A549 treated with ZK216348 at 1 μM for 4 hours (cell line): Measurements from ENCODE around the gene PARL. TPM values are rescaled to one million over a fixed set of nuclear protein-coding genes. Genes with fewer than 3 reads are reported as not detected.

ENCODE experiments used
- total RNA-seq: library from RNA; stranded (reverse); fragments of 200-300 nt; extraction: Qiagen RNA extraction; gene quantifications from 5 replicates; pipeline ENCODE4 v1.2.3, GENCODE V29; 2022; ENCODE audit warnings: low read depth

PARL gene
- 61.4 to 67.9 TPM (median 65.1 TPM) in 5 replicates for total RNA-seq

GRCh38 chr3:183884427-183885296, at the start of gene PARL:
Gene PARL, minus strand, starts transcription at chr3:183884880. Its CDS starts 34 bp downstream, at chr3:183884846.

GRCh38 chr3:183825456-183826161, 59.1 kb downstream of the PARL start, which contains the start of gene MAP6D1:
Gene MAP6D1, minus strand, starts transcription at chr3:183825577. Its CDS starts 30 bp downstream, at chr3:183825547.

Other genes starting within 250 kb of the PARL start
- gene KLHL24, start 249.3 kb downstream of the PARL start, total RNA-seq, result 5.8 to 9.7 TPM (median 7.2 TPM) in 5 replicates
- gene YEATS2, start 187.1 kb downstream of the PARL start, total RNA-seq, result 10.7 to 13.5 TPM (median 11.9 TPM) in 5 replicates
- gene MAP6D1, start 59.3 kb downstream of the PARL start, total RNA-seq, result 4.0 to 7.8 TPM (median 6.9 TPM) in 5 replicates
- 10.4 to 17.4 TPM (median 15.3 TPM) in 5 replicates for gene ABCC5, start 133.0 kb upstream of the PARL start, total RNA-seq
- not detected in 5 replicates for gene HTR3D, start 146.9 kb upstream of the PARL start, total RNA-seq
- gene HTR3C, start 168.2 kb upstream of the PARL start, total RNA-seq, result not detected in 5 replicates
- not detected in 5 replicates for gene HTR3E, start 212.2 kb upstream of the PARL start, total RNA-seq